ENCODE data around the gene ZNF140. TPM values are rescaled to one million over a fixed set of nuclear protein-coding genes. Genes with fewer than 3 reads are reported as not detected.

ZNF140 gene
- 28.5 and 36.0 TPM in 2 replicates for total RNA-seq

GRCh38 chr12:133080368-133081158 is at the start of gene ZNF140:
ZNF140 (plus strand) TSS chr12:133080923; CDS start chr12:133081321, 398 bp downstream.

GRCh38 chr12:133037207-133038005 is 43.3 kb upstream of the ZNF140 start, which contains the start of gene ZNF84:
ZNF84 (plus strand) TSS chr12:133037509; CDS start chr12:133041468, 3,959 bp downstream.

GRCh38 chr12:133130038-133130807 is 49.5 kb downstream of the ZNF140 start, which contains the start of the genes ZNF10 and ZNF891:
ZNF10 (plus strand) TSS chr12:133130627; CDS start chr12:133144493, 13,866 bp downstream.
ZNF891 (minus strand) TSS chr12:133130274; CDS start chr12:133121918, 8,356 bp downstream.

Other genes with a start within 250 kb of the ZNF140 start
- 22.9 and 24.0 TPM in 2 replicates for gene CHFR, start 193.3 kb upstream of the ZNF140 start, total RNA-seq
- gene ZNF605, start 124.6 kb upstream of the ZNF140 start, total RNA-seq = 8.8 and 9.4 TPM in 2 replicates
- gene ZNF26, start 94.6 kb upstream of the ZNF140 start, total RNA-seq = 9.2 and 10.1 TPM in 2 replicates
- gene ZNF84, start 43.4 kb upstream of the ZNF140 start, total RNA-seq = 20.3 and 27.7 TPM in 2 replicates
- 0.79 and 0.94 TPM in 2 replicates for gene ZNF891, start 49.4 kb downstream of the ZNF140 start, total RNA-seq
- 7.7 and 10.4 TPM in 2 replicates for gene ZNF10, start 49.7 kb downstream of the ZNF140 start, total RNA-seq
- gene ZNF268, start 100.6 kb downstream of the ZNF140 start, total RNA-seq = 21.4 and 49.2 TPM in 2 replicates
- gene ANHX, start 155.0 kb downstream of the ZNF140 start, total RNA-seq = not detected in 2 replicates